DMS153 treated with DMSO at 0.1 percent for 48 hours (cell line): ENCODE measurements around the gene SUCO.
"Not testable (repeated sequence)": the region's sequence is repeated elsewhere in the genome, so short reads cannot be mapped to it uniquely, and the experiment has no call there.

Experiments used
- DNase-seq: peaks from one replicate; lab custom pipeline; 2025; ENCODE audit not compliant: unreplicated experiment; lab: John Stamatoyannopoulos, UW

SUCO gene

DNA sequence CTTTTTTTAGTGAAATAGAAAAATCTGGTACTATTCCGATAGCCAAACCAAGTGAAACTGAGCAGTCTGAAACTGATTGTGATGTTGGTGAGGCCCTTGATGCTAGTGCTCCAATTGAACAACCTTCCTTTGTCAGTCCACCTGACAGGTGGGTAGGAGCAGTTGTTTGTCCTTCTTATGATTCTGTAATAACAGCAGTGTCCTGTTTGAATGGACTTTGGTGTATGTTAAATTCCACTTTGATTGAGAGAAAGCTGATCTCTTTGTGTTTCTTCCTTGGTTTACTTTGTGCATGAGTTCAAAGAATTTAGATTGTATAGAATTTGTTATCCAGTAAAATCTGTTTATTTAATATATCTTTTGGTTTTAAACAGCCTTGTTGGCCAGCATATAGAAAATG lies 24.3 kb downstream of the SUCO start:
- DNase-seq, result no peak

DNA sequence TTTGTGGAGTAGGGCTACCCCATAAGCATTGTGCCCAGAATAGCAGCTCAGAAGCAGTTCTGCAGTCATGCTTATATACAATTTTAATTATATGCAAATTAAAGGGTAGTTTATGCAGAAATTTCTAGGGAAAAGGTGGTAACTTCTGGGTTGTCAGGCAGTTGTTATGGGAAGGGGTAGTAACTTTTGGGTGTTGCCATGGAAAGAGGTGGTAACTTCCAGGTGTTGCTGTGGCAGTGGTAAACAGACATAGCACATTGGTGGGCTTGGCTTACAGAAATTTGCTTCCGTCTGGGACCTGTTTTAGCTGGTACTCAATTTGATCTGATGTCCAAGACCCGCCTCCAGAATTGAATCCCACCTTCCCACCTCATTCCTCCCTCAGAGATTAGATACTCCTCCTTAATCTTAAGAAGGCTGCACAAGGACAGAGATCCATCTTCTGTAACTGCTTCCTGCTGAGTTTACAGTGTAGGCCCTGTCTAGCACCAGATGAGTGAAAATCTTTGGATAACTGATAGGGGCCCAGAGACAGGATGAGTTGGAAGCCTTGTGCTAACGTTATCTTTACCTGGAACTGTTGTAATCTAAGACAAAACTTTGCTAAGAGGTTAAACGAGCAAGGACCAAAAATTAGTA lies 26.7 kb downstream of the SUCO start:
- DNase-seq, result no peak

DNA sequence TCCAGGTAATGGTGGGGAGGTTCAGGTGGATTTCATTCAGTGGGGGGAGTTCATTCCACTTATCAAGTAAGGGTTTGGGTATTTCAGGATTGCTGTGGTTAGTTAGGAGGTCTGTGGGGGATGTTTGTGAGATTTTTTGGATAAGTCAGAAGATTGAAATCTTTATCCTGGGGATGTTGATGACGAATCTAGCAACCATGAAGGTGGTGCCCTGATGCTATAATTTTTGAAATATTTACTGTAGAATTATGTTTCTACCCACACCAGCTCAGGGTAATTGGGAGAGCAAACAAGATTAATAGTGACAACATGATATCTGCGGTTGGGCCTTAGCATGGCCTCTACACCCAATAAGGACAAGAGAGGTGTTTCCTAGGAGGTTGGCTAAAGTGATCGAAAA lies 28.3 kb downstream of the SUCO start:
- no peak for DNase-seq

DNA sequence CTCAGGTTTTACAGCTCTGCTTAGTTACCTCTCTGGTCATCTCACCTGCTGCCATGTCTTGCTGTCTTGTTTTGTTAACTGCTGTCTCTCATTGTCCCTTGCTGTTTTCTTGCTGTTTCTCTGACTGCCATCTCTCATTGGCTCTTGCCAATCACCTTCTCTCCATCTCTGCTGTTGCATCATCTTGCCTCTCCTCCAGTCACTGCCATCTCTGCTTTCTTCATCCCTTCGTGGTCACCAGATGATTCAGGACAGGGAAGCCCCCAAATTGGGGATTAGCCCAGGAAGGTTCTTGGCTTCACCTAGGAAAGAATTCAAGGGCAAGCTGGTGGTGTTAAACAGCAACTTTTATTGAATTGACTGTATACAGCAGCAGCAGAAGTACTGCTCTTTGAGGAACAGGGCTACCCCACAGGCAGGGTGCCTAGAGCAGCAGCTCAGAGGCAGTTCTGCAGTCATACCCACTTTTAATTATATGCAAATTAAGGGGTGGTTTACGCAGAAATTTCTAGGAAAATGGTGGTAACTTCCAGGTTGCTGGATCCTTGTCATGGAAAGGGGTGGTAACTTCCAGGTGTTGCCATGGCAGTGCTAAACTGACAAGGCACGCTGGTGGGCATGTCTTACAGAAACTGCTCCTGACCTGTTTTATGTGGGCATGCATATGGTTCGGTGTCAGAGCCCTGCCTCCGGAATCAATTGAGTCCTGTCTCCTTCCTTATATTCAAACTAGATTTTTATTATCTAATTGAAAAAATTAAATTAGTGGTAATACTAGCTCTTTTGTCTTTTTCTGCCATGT lies 33.4 kb downstream of the SUCO start:
- no peak for DNase-seq

DNA sequence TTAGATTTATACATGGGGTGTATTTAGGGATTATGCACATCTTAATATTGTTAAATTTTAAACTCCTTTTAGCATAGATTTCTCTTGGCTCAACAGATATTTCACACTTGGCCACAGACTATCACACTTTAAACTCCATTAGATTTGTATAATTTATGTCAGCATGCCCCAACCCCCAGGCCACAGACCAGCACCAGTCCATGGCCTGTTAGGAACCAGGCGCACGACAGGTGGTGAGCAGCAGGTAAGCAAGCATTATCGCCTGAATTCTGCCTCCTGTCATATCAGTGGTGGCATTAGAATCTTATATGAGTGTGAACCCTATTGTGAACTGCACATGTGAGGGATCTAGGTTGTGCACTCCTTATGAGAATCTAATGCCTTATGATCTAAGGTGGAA lies 34.8 kb downstream of the SUCO start:
- no peak for DNase-seq

DNA sequence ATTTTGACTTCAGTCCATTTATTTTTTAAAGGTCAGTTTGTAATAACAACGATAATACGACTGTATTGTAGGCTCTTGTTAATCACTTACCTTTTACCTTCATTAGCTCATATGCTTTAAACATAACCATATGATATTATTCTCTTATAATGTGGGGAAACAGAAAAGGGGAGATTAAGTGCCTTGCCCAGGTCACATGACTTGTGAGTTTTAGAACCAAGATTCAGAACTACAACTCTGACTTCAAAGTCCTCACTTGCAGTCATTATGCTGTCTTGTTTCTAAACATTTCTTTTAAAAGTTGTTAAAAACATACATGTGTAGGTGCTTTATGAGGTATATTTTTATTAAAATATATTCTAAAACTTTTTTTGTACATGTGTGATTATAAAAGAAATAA lies 41.1 kb downstream of the SUCO start:
- no peak for DNase-seq

DNA sequence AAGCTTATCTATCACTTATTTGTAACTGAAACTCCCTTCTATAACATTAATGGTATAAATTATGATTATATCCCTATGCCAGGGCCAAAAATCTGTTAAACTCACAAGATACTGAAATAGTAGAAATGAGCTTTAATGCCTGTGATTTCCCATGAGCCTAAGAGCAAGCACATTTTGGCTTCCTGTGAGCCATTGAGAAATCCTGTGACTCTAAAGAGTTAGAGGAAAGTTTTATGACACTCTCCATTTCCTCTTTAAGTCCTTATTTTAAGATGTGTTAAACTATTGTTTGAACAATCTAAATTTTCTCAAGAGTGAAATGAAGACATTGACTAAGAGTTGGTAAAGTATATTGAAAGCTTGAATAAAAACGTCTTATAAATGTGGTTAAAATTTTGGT lies 45.6 kb downstream of the SUCO start:
- DNase-seq, result no peak

DNA sequence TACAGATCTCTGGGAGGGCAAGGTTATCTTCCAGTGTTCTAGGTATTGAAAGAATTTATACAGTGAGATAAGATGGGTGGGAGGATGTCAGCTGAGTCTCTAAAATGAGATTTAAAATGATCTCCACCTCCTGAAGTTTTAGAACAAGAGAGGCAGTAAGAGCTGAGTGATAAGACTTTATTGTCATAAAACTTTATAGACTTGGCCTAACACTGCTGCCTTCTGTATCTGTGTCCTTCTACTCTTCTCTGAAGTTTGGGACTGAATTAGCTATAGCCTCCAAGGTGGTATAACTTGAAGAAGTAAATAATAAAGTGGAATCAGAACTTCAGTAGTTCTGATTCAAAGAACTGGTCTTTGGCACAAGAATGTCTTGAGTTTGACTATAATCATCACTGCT lies 48.3 kb downstream of the SUCO start:
- no peak for DNase-seq

DNA sequence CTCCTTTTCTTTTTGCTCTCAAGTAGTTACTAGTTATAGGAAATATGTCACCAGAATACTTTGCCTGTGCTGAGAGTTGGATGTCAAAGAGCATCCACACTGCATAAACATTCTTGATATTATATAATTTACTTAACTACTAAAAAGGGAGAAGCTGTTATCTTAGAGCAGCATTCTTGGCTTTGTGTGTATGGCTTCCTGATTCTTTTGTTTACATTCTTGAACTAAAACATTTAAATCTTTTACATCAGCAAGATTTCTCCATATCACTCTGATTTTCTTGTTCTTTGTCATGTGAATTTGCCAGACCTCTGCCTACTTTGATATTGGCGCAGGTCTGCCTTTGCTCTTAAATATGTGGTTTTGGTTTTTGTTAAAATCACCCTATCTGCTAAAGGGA lies 48.8 kb downstream of the SUCO start:
- no peak for DNase-seq

DNA sequence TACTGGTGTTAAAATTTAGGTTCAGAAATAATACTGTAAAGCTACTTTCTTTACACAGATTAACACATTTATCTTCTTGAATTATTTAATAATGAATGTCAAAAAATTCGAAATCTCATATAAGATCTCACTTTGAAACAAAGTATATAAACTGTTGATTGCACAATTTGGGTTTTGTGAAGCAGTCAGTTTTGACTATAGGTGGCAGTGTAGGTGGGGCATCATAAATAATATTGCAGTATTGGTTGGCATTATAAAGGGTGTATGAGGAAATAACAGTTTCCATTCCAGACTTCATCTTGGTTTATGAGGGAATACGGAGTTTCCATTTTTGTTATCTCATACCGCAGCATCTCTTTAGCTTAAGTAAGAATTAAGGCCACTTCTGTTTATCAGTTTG lies 49.9 kb downstream of the SUCO start:
- no peak for DNase-seq

DNA sequence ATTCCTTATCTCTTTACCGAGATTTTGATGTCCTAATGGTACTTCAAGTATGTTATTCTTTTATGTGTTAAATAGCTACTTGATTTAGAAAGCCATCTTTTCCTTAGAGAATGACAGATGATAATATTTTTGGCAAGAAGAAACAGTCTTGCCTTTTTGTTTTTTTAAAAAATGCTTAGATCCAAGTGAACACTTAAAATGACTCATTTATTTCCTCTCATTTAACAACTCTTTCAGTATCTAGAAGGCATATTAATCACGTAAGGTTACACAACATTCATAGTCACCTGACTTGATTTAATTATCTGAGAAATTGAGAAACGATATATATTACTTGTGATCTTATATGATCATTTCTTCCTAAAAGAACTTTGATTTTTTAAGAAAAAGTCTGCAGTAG lies 52.4 kb downstream of the SUCO start:
- no peak for DNase-seq

DNA sequence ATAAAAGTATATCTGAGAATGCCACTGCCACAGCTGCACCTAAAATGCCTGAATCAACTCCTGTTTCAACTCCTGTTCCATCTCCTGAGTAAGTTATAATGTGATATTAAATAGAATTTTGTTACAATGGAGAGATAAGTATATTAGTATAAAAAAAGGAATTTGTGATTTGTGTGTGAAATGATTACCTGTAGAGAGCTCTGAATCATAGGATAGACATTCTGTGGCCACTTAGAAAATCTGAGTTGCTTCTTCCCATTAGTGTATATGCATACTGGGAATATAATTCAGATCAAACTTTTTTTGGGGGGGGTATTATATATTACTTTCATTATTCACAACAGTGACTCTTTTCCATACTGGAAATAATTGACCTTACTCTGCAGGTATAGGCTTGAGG lies 52.9 kb downstream of the SUCO start:
- DNase-seq, result no peak

DNA sequence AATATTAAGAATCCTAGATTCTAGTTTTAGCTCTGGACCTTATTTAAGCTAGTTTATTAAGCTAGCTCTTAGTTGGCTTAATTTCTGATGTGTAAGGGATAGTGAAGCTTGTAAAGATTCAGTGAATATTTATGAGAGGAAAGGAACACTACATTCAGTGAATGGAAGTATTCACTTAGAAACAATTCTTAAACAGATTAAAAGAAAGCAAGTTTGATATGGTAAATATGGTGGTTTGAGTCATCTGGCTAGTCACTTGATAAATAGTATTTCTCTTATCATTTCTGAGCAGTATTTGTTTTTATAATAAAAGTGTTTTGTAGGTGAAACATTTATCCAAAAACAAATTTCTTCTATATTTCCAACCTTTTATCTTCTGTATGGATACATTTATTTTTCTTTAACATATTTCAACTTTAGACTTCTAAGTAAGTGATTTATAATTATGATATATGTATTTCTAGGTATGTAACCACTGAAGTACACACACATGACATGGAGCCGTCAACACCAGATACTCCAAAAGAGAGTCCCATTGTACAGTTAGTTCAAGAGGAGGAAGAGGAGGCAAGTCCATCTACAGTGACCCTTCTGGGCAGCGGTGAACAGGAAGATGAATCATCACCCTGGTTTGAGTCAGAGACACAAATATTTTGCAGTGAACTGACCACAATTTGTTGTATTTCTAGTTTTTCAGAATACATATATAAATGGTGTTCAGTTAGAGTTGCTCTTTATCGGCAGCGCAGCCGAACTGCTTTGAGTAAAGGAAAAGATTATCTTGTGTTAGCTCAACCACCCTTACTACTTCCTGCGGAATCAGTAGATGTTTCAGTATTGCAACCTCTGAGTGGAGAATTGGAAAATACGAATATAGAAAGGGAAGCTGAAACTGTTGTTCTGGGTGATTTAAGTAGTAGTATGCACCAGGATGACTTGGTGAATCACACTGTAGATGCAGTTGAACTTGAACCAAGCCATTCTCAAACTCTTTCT lies 55.6 kb downstream of the SUCO start:
- no peak for DNase-seq

DNA sequence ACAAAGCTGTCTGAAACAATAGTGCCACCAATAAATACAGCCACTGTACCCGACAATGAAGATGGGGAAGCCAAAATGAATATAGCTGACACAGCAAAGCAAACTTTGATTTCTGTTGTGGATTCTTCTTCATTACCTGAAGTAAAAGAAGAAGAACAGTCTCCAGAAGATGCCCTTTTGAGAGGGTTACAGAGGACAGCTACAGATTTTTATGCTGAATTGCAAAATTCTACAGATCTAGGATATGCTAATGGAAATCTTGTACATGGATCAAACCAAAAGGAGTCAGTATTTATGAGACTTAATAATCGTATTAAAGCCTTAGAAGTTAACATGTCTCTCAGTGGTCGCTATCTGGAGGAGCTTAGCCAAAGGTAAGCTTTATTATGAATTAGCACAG lies 56.6 kb downstream of the SUCO start:
- DNase-seq, result no peak

DNA sequence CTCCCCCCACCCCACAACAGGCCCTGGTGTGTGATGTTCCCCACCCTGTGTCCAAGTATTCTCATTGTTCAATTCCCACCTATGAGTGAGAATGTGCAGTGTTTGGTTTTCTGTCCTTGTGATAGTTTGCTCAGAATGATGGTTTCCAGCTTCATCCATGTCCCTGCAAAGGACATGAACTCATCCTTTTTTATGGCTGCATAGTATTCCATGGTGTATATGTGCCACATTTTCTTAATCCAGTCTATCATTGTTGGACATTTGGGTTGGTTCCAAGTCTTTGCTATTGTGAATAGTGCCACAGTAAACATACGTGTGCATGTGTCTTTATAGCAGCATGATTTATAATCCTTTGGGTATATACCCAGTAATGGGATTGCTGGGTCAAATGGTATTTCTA lies 58.5 kb downstream of the SUCO start:
- DNase-seq, result not testable (repeated sequence)

DNA sequence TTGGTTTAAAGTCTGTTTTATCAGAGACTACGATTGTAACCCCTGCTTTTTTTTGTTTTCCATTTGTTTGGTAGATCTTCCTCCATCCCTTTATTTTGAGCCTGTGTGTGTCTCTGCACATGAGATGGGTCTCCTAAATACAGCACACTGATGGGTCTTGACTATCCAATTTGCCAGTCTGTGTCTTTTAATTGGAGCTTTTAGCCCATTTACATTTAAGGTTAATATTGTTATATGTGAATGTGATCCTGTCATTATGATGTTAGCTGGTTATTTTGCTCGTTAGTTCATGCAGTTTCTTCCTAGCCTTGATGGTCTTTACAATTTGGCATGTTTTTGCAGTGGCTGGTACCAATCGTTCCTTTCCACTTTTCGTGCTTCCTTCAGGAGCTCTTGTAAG lies 62.1 kb downstream of the SUCO start:
- DNase-seq, result not testable (repeated sequence)

DNA sequence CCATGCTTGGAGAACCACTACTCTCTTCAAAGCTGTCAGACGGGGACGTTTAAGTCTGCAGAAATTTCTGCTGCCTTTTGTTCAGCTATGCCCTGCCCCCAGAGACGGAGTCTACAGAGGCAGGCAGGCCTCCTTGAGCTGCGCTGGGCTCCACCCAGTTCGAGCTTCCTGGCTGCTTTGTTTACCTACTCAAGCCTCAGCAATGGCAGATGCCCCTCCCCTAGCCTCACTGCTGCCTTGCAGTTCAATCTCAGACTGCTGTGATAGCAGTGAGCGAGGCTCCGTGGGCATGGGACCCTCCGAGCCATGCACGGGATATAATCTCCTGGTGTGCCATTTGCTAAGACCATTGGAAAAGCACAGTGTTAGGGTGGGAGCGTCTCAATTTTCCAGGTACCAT lies 63.8 kb downstream of the SUCO start:
- DNase-seq, result not testable (repeated sequence)

DNA sequence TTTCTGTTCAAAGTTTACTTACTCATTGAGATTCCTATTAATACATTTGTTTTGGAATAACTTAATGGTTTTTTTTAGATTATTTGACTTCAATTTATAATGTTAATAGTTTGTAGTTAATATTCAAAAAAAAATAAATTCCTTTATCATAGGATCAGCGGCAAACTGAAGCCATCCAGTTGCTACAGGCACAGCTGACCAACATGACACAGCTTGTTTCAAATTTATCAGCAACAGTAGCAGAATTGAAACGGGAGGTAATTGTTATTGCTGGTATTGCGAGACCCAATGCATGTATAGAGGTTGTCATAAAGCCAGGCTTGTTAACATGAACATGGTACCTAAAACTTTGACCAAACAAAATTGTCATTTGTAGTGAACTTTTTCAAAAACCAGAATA lies 67.0 kb downstream of the SUCO start:
- DNase-seq, result no peak

DNA sequence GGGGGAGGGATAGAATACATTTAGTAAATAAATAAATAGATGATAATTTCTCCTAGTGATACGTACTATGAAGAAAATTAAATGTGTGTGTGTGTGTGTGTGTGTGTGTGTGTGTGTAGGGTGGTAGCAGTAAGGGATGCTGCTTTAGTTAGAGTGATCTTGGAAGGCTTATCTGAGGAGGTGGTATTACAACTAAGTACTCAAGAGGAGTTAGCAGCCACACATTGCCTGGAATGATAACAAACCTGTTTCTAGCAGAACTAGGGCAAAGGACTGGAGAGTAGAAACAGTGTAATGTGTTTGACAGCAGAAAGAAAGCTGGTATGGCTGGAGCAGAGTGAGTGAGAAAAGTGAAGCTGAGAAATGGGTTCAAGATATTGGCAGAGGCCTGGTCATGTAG lies 67.7 kb downstream of the SUCO start:
- DNase-seq, result no peak

DNA sequence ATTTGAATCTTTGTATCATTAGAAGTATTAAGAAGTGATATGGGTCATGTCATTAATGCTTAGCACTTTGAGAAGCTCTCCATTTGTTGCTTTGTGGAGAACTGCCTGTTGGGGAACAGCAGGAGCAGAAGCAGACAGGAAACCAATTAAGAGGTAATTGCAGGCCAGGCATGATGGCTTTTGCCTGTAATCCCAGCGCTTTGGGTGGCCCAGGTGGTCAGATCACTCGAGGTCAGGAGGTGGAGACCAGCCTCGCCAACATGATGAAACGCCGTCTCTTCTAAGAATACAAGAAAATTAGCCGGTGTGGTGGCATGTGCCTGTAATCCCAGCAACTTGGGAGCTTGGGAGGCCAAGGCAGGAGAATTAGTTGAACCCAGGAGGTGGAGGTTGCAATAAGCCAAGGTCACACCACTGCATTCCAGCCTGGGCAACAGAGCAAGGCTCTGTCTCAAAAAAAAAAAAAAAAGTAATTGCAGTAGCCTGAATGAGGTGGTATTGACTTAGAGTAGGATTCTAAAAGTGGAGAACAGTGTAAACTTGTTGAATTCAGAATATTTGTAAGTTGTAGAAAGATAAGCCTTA lies 68.2 kb downstream of the SUCO start:
- DNase-seq, result no peak

DNA sequence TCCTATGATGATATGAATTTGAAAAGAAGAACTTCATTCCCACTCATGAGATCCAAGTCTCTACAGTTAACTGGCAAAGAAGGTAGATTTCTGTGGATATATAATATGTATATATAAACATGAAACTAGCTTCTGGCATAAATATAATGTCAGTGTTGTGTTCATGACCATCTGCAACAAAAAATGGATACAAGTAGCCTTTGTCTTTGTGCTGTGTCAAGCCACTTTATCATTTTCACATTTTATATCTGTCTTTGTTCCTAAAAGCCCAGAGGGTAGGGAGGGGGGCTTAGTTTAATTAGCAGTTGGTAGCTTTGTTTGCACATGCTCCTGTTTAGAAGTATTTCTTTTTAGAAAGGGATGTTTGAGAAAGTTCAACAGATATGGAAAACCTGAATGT lies 69.8 kb downstream of the SUCO start:
- DNase-seq, result no peak
